WTC11 (cell line): Measurements from ENCODE around the gene LIFR.

ENCODE experiments used
- ATF2 ChIP-seq: sonication (generic); formaldehyde crosslinking; IDR thresholded peaks from 2 replicates; pipeline ENCODE4 v1.8.1; 2022; ENCODE audit warnings: low read depth, missing genetic modification reagents, borderline replicate concordance
- CREB1 ChIP-seq: sonication (generic); formaldehyde crosslinking; IDR thresholded peaks from 2 replicates; pipeline ENCODE4 v1.8.0; 2023; ENCODE audit warnings: mild to moderate bottlenecking, missing genetic modification reagents
- E2F4 ChIP-seq: sonication (generic); formaldehyde crosslinking; IDR thresholded peaks from 2 replicates; pipeline ENCODE4 v1.8.1; 2022; ENCODE audit warnings: low read depth, mild to moderate bottlenecking, moderate library complexity, missing genetic modification reagents, borderline replicate concordance
- GABPB1 ChIP-seq: sonication (generic); formaldehyde crosslinking; IDR thresholded peaks from 2 replicates; pipeline ENCODE4 v1.8.1; 2023; ENCODE audit warnings: mild to moderate bottlenecking, missing genetic modification reagents
- JUN ChIP-seq: sonication (generic); formaldehyde crosslinking; IDR thresholded peaks from 2 replicates; pipeline ENCODE4 v1.8.0; 2023; ENCODE audit warnings: mild to moderate bottlenecking, missing genetic modification reagents
- NFE2L1 ChIP-seq: sonication (generic); formaldehyde crosslinking; IDR thresholded peaks from 2 replicates; pipeline ENCODE4 v1.8.1; 2023; ENCODE audit warnings: missing genetic modification reagents
- NR2C2 ChIP-seq: sonication (generic); formaldehyde crosslinking; IDR thresholded peaks from 2 replicates; pipeline ENCODE4 v1.8.0; 2022; ENCODE audit warnings: mild to moderate bottlenecking, missing genetic modification reagents
- USF2 ChIP-seq: sonication (generic); formaldehyde crosslinking; IDR thresholded peaks from 2 replicates; pipeline ENCODE4 v1.8.1; 2023; ENCODE audit warnings: mild to moderate bottlenecking, missing genetic modification reagents, moderate library complexity
- TF ChIP-seq, protein P1 (sequence below): fragments of 200-600 bp; IDR thresholded peaks from 2 replicates; pipeline ENCODE4 v1.8.0; 2022; ENCODE audit warnings: antibody characterized with exemption
- TF ChIP-seq, protein P2 (sequence below): sonication (generic); formaldehyde crosslinking; IDR thresholded peaks from 2 replicates; pipeline ENCODE4 v1.8.0; 2023; ENCODE audit warnings: mild to moderate bottlenecking, missing genetic modification reagents

DNA sequence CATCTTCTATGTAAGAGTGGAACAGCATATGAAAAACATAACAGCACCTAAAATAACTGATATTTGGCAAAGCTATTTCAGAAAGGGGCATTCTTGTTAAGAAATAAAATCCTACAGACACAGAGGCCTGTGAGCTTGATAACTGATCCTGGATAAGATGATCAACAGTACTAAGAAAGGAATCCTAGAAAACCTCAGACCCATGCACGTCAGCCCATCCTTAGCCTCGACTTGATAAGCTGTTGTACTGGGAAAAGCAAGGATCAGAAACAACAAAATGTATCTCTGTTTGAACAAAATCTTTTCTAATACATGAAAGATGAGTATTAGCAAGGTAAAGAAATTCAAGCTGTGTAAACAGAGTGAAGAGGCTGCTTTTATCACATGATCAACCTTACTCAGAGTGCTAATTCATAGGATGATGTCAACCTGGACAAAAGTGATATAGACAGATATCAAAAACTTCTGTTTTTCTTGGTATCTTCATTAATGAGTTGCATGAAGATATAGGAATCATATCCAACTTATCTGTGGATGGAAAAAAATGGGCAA is 15.2 kb downstream of the LIFR start:
- TF ChIP-seq, protein P1, sequence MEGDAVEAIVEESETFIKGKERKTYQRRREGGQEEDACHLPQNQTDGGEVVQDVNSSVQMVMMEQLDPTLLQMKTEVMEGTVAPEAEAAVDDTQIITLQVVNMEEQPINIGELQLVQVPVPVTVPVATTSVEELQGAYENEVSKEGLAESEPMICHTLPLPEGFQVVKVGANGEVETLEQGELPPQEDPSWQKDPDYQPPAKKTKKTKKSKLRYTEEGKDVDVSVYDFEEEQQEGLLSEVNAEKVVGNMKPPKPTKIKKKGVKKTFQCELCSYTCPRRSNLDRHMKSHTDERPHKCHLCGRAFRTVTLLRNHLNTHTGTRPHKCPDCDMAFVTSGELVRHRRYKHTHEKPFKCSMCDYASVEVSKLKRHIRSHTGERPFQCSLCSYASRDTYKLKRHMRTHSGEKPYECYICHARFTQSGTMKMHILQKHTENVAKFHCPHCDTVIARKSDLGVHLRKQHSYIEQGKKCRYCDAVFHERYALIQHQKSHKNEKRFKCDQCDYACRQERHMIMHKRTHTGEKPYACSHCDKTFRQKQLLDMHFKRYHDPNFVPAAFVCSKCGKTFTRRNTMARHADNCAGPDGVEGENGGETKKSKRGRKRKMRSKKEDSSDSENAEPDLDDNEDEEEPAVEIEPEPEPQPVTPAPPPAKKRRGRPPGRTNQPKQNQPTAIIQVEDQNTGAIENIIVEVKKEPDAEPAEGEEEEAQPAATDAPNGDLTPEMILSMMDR, result no peak
- TF ChIP-seq NFE2L1 (CRISPR knock-in tag) (no peak), USF2 (CRISPR knock-in tag) (no peak), ATF2 (CRISPR knock-in tag) (no peak), JUN (CRISPR knock-in tag) (no peak), GABPB1 (no peak), CREB1 (no peak), NR2C2 (no peak), E2F4 (no peak)
- TF ChIP-seq, protein P2, sequence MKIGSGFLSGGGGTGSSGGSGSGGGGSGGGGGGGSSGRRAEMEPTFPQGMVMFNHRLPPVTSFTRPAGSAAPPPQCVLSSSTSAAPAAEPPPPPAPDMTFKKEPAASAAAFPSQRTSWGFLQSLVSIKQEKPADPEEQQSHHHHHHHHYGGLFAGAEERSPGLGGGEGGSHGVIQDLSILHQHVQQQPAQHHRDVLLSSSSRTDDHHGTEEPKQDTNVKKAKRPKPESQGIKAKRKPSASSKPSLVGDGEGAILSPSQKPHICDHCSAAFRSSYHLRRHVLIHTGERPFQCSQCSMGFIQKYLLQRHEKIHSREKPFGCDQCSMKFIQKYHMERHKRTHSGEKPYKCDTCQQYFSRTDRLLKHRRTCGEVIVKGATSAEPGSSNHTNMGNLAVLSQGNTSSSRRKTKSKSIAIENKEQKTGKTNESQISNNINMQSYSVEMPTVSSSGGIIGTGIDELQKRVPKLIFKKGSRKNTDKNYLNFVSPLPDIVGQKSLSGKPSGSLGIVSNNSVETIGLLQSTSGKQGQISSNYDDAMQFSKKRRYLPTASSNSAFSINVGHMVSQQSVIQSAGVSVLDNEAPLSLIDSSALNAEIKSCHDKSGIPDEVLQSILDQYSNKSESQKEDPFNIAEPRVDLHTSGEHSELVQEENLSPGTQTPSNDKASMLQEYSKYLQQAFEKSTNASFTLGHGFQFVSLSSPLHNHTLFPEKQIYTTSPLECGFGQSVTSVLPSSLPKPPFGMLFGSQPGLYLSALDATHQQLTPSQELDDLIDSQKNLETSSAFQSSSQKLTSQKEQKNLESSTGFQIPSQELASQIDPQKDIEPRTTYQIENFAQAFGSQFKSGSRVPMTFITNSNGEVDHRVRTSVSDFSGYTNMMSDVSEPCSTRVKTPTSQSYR (CRISPR knock-in tag), result no peak
